ENCODE results near the gene RBM25.
"Not testable (repeated sequence)": the region's sequence is repeated elsewhere in the genome, so short reads cannot be mapped to it uniquely, and the experiment has no call there.

Gene RBM25

GRCh38 chr14:73169855-73170254, 111.5 kb downstream of the RBM25 start:
- not testable (repeated sequence) for DNase-seq (ENCODE audit: low spot score)

- no peak for DNase-seq (ENCODE audit: low spot score)
Measured at GRCh38 chr14:73170686-73171085, 112.4 kb downstream of the RBM25 start.

GRCh38 chr14:73172500-73172899, 114.2 kb downstream of the RBM25 start:
- no peak for DNase-seq (ENCODE audit: low spot score)

GRCh38 chr14:73173092-73173735, 114.9 kb downstream of the RBM25 start:
- DNase-seq (ENCODE audit: low spot score) = peak; percentile 30

Data from AG08396 (cell line).